Measurements from ENCODE around the gene GALNT12. TPM values are rescaled to one million over a fixed set of nuclear protein-coding genes. Genes with fewer than 3 reads are reported as not detected.

GALNT12 gene
- total and polyA plus RNA-seq, 2 experiments from 2014 or later = 14.6 to 23.6 TPM

GRCh38 chr9:98825414-98825813 is 17.9 kb downstream of the GALNT12 start:
- Histone ChIP-seq H2AFZ (no peak overlapping the region), H3K9me2 (ENCODE audit: insufficient read depth) (no peaks in the 10 kb centered on the region), H3K27me3 (ENCODE audit: insufficient read depth) (no peaks in the 10 kb centered on the region), H3F3A (replicated peaks; ENCODE audit: low read depth) (no peaks in the 10 kb centered on the region), H3K4me1 (ENCODE audit: insufficient read depth) (no peaks in the 10 kb centered on the region), H3K79me2 (replicated peaks; ENCODE audit: insufficient read depth) (no peaks in the 10 kb centered on the region), H3K36me3 (ENCODE audit: insufficient read depth) (no peaks in the 10 kb centered on the region), H4K20me1 (replicated peaks; ENCODE audit: insufficient read depth) (no peaks in the 10 kb centered on the region), H3K27ac (ENCODE audit: low read depth) (no peak overlapping the region), H3K4me3 (no peak overlapping the region), H3K4me2 (no peak overlapping the region)
- ATAC-seq = no peak
- peaks cover 3% of the 10 kb centered on the region for H3K27me3 Mint-ChIP-seq (ENCODE audit: insufficient read depth, low read depth, poor library complexity)
- no peak for DNase-seq (ENCODE audit: low spot score)
- peaks cover 2% of the 10 kb centered on the region; the same call in 1 of the 3 replicates for H3K4me1 Mint-ChIP-seq
- no peaks in the 10 kb centered on the region; the same call in 2 of the 3 replicates for H3K9me3 Mint-ChIP-seq
- no peak overlapping the region for H3K4me3 Mint-ChIP-seq
- H3K36me3 Mint-ChIP-seq (ENCODE audit: low read depth) = peaks cover 11% of the 10 kb centered on the region
- H3K27ac Mint-ChIP-seq = no peak overlapping the region
- TF ChIP-seq CREB1 (CRISPR knock-in tag; IDR thresholded peaks at IDR 0.05; ENCODE audit: low read depth) = no peak
- TF ChIP-seq STAT1 (IDR thresholded peaks at IDR 0.05; ENCODE audit: unreplicated experiment) = no peak
- no peak for TF ChIP-seq CTCF (conservative IDR thresholded peaks at IDR 0.05; ENCODE audit: low read depth in 2 of 2)
- TF ChIP-seq ETS1 (IDR thresholded peaks at IDR 0.05) = no peak
- no peak for TF ChIP-seq NANOG (IDR thresholded peaks at IDR 0.05; ENCODE audit: borderline replicate concordance)
- TF ChIP-seq POLR2AphosphoS5 (IDR thresholded peaks at IDR 0.05; ENCODE audit: low read depth) = no peak
- no peak for TF ChIP-seq EZH2 (IDR thresholded peaks at IDR 0.05; ENCODE audit: low read depth, unreplicated experiment)
- TF ChIP-seq ZNF331 (CRISPR knock-in tag; IDR thresholded peaks at IDR 0.05; ENCODE audit: low read depth) = no peak
- TF ChIP-seq JUNB (IDR thresholded peaks at IDR 0.05; ENCODE audit: unreplicated experiment) = no peak
- TF ChIP-seq ZNF462 (CRISPR knock-in tag; IDR thresholded peaks at IDR 0.05) = no peak
- TF ChIP-seq ZNF114 (CRISPR knock-in tag; IDR thresholded peaks at IDR 0.05) = no peak
- no peak for TF ChIP-seq EZH2phosphoT487 (IDR thresholded peaks at IDR 0.05; ENCODE audit: unreplicated experiment)
